Hematopoietic multipotent progenitor cell treated with erythropoietin and hydrocortisone succinate and interleukin-3 and kit ligand, for 8 days (in vitro differentiated cells): Measurements from ENCODE around the gene TRIM71.
"Not testable (repeated sequence)": the region's sequence is repeated elsewhere in the genome, so short reads cannot be mapped to it uniquely, and the experiment has no call there.

Experiments
- DNase-seq: peaks from one replicate; pipeline ENCODE4 v3.0.0-alpha.2; 2015

TRIM71 gene

GRCh38 chr3:32817558-32818228, at the start of gene TRIM71:
TRIM71 (plus strand) TSS chr3:32817997; CDS start chr3:32818081, 84 bp downstream.
- no peak for DNase-seq

GRCh38 chr3:32778389-32778788, 39.4 kb upstream of the TRIM71 start:
- DNase-seq: peak; percentile 17

GRCh38 chr3:32780071-32780734, 37.6 kb upstream of the TRIM71 start:
- no peak for DNase-seq

GRCh38 chr3:32780735-32781210, 37.0 kb upstream of the TRIM71 start:
- peak; percentile 32 for DNase-seq

- peak; percentile 78 for DNase-seq
These were observed 36.4 kb upstream of the TRIM71 start for GRCh38 chr3:32781211-32781968.

GRCh38 chr3:32781969-32782270, 35.9 kb upstream of the TRIM71 start:
- DNase-seq: not testable (repeated sequence)

GRCh38 chr3:32782407-32782806, 35.4 kb upstream of the TRIM71 start:
- DNase-seq: no peak

GRCh38 chr3:32791833-32792232, 26.0 kb upstream of the TRIM71 start:
- DNase-seq: no peak

- no peak for DNase-seq
These were observed 23.1 kb upstream of the TRIM71 start for GRCh38 chr3:32794487-32795308.

- DNase-seq: not testable (repeated sequence)
These were observed 21.3 kb upstream of the TRIM71 start for GRCh38 chr3:32796384-32796950.

- no peak for DNase-seq
These were observed 20.0 kb upstream of the TRIM71 start for GRCh38 chr3:32797776-32798175.

- not testable (repeated sequence) for DNase-seq
These were observed 16.4 kb upstream of the TRIM71 start for GRCh38 chr3:32801440-32801839.

- no peak for DNase-seq
These were observed 4.6 kb upstream of the TRIM71 start for GRCh38 chr3:32813180-32813579.

- no peak for DNase-seq
These were observed 3.4 kb upstream of the TRIM71 start for GRCh38 chr3:32814361-32814760.

- no peak for DNase-seq
These were observed 1.9 kb upstream of the TRIM71 start for GRCh38 chr3:32815841-32816438.

- no peak for DNase-seq
These were observed 1.1 kb upstream of the TRIM71 start for GRCh38 chr3:32816439-32817256.

- no peak for DNase-seq
These were observed 590 bp upstream of the TRIM71 start for GRCh38 chr3:32817257-32817557.

GRCh38 chr3:32818229-32818969, 602 bp downstream of the TRIM71 start:
- no peak for DNase-seq

- no peak for DNase-seq
These were observed 1.2 kb downstream of the TRIM71 start for GRCh38 chr3:32818970-32819511.

- no peak for DNase-seq
These were observed 2.0 kb downstream of the TRIM71 start for GRCh38 chr3:32819551-32820348.
